A549 (cell line): Measurements from ENCODE around the gene RALA. TPM values are rescaled to one million over a fixed set of nuclear protein-coding genes. Genes with fewer than 3 reads are reported as not detected.

Source experiments
- ATAC-seq, 2 experiments: fragments of 200-7000 bp in 1 of 2; fragments of >200 bp in 1 of 2; cut with Nextera tagmentation in 1 of 2; cut with Tn5 transposase in 1 of 2; 3 replicates each; pipeline versions ENCODE4 v1.8.0 to v1.9.1; 2018 to 2020; ENCODE audit warnings: mild to moderate bottlenecking in 1 of 2, moderate library complexity in 1 of 2
- CTCF ChIA-PET: fragments of 300-600 bp; sonication (Branson Sonifier 250); formaldehyde crosslinking; extraction: SDS; loops from one replicate; lab custom pipeline; 2021; ENCODE audit warnings: antibody characterized with exemption, inconsistent platforms; lab: Yijun Ruan, JAX
- POLR2A ChIA-PET: fragments of 350-600 bp; formaldehyde crosslinking; extraction: SDS; loops from one replicate; lab custom pipeline; 2021; ENCODE audit warnings: antibody characterized with exemption, inconsistent platforms; lab: Yijun Ruan, JAX
- DNase-seq, 2 experiments: peaks; one replicate each; pipeline versions ENCODE4 v3.0.0 to v3.0.0-alpha.2; 2011 to 2016; ENCODE audit warnings: low read depth in 1 of 2, low spot score in 1 of 2
- FAIRE-seq: peaks from 2 replicates; lab custom pipeline; 2011; peaks lifted over from hg19 to GRCh38; lab: Jason Lieb, UNC
- H3K27ac ChIP-seq, 2 experiments: fragments of >200 bp; sonication (Bioruptor Twin); formaldehyde crosslinking; 3 replicates each; pipeline ENCODE4 v1.5.1; 2016 to 2017
- H3K4me1 ChIP-seq: fragments of >200 bp; sonication (Bioruptor Twin); formaldehyde crosslinking; 3 replicates; pipeline ENCODE4 v1.6.1; 2016
- H3K4me2 ChIP-seq: fragments of >200 bp; sonication (Bioruptor Twin); formaldehyde crosslinking; 3 replicates; pipeline ENCODE4 v1.6.1; 2016
- H3K4me3 ChIP-seq: fragments of >200 bp; sonication (Bioruptor Twin); formaldehyde crosslinking; 3 replicates; pipeline ENCODE4 v1.5.1; 2016
- H3K9me3 ChIP-seq: fragments of >200 bp; sonication (Bioruptor Twin); formaldehyde crosslinking; 3 replicates; pipeline ENCODE4 v1.6.1; 2016
- CHD4 ChIP-seq: fragments of 200-600 bp; sonication (generic); IDR thresholded peaks from 2 replicates; pipeline ENCODE4 v1.6.1; 2016; ENCODE audit warnings: antibody characterized with exemption, mild to moderate bottlenecking, borderline replicate concordance
- EHF ChIP-seq: fragments of 250-450 bp; sonication (Bioruptor Pico); IDR thresholded peaks from 2 replicates; pipeline ENCODE4 v1.5.0; 2020; ENCODE audit warnings: mild to moderate bottlenecking
- ESRRA ChIP-seq: fragments of 150-350 bp; IDR thresholded peaks from 2 replicates; pipeline ENCODE4 v1.6.1; 2014; ENCODE audit warnings: mild to moderate bottlenecking, low read length, borderline replicate concordance
- FOSB ChIP-seq: fragments of 250-450 bp; sonication (Bioruptor Pico); IDR thresholded peaks from 2 replicates; pipeline ENCODE4 v1.5.0; 2020; ENCODE audit warnings: mild to moderate bottlenecking, moderate library complexity
- GATA3 ChIP-seq: IDR thresholded peaks from 2 replicates; pipeline ENCODE4 v1.6.1; 2012; ENCODE audit warnings: borderline replicate concordance
- HDAC2 ChIP-seq: fragments of 200-600 bp; sonication (generic); IDR thresholded peaks from 2 replicates; pipeline ENCODE4 v1.6.1; 2016
- HES2 ChIP-seq: fragments of >200 bp; sonication (Bioruptor Twin); formaldehyde crosslinking; IDR thresholded peaks from 2 replicates; pipeline ENCODE4 v1.6.1; 2016
- HMGXB4 ChIP-seq: fragments of 250-450 bp; sonication (Bioruptor Pico); IDR thresholded peaks from 2 replicates; pipeline ENCODE4 v1.5.0; 2021; ENCODE audit warnings: mild to moderate bottlenecking, moderate library complexity, borderline replicate concordance
- JUNB ChIP-seq: fragments of >200 bp; sonication (Bioruptor Twin); formaldehyde crosslinking; IDR thresholded peaks from 2 replicates; pipeline ENCODE4 v1.6.1; 2016
- MAFK ChIP-seq: fragments of 450-650 bp; IDR thresholded peaks from 2 replicates; pipeline ENCODE4 v1.6.1; 2014; ENCODE audit not compliant: partially characterized antibody
- MYC ChIP-seq: IDR thresholded peaks from 2 replicates; pipeline ENCODE4 v1.6.1; 2012; ENCODE audit warnings: mild to moderate bottlenecking, inconsistent platforms, low read length, improper control_type of control experiment, borderline replicate concordance
- NFE2L2 ChIP-seq: fragments of 150-350 bp; conservative IDR thresholded peaks from 2 replicates; pipeline ENCODE4 v1.6.1; 2014; ENCODE audit warnings: low read length
- PHF8 ChIP-seq: fragments of 200-600 bp; sonication (generic); IDR thresholded peaks from 2 replicates; pipeline ENCODE4 v1.6.1; 2016; ENCODE audit warnings: low read depth, mild to moderate bottlenecking, antibody characterized with exemption, moderate library complexity, borderline replicate concordance
- POLR2A ChIP-seq: IDR thresholded peaks from 2 replicates; pipeline ENCODE4 v1.6.1; 2012; ENCODE audit warnings: mild to moderate bottlenecking, low read length
- REST ChIP-seq: fragments of 200-600 bp; sonication (generic); IDR thresholded peaks from 2 replicates; pipeline ENCODE4 v1.6.1; 2016; ENCODE audit warnings: antibody characterized with exemption, mild to moderate bottlenecking, moderate library complexity
- SREBF2 ChIP-seq: fragments of 450-650 bp; IDR thresholded peaks from 2 replicates; pipeline ENCODE4 v1.6.1; 2014; ENCODE audit warnings: mild to moderate bottlenecking, moderate library complexity
- TFCP2L1 ChIP-seq: fragments of 250-450 bp; sonication (Bioruptor Pico); IDR thresholded peaks from 2 replicates; pipeline ENCODE4 v1.5.0; 2021; ENCODE audit warnings: mild to moderate bottlenecking
- ZFP36 ChIP-seq: fragments of 450-650 bp; IDR thresholded peaks from 2 replicates; pipeline ENCODE4 v1.6.1; 2014; ENCODE audit warnings: borderline replicate concordance; ENCODE audit not compliant: partially characterized antibody
- ZSCAN20 ChIP-seq: fragments of 250-450 bp; sonication (Bioruptor Pico); IDR thresholded peaks from 2 replicates; pipeline ENCODE4 v1.8.0; 2022; ENCODE audit warnings: mild to moderate bottlenecking, moderate library complexity
- WGBS: methylation state at CpG from one replicate; pipeline ENCODE4 v1.1.6; 2017; ENCODE audit errors: missing lambda C conversion rate; 5-methylcytosine and 5-hydroxymethylcytosine counted together
- polyA plus RNA-seq, 4 experiments: library from polyadenylated mRNA; depleted of rRNA in 3 of 4; stranded (reverse); fragments of >200 nt; fragmentation: RNase III in 1 of 4; extraction: RNeasy Plus Mini Kit Qiagen cat#74134 plus additional on column Dnase treatment in 1 of 4; gene quantifications; 2 replicates in 3 of 4; 3 replicates in 1 of 4; pipeline ENCODE4 v1.2.3, GENCODE V29; 2011 to 2017

Gene RALA
- polyA plus RNA-seq, 2 of the 4 experiments (the other 2 are of a cell fraction) = 30.1 to 43.7 TPM

- ATAC-seq (no peak), FAIRE-seq (no peak), DNase-seq (no peak)
- H3K4me2 ChIP-seq = no peak overlapping the region
- ChIA-PET POLR2A (no interaction called here), CTCF (interaction anchor here (0.5 to 1.2 kb wide), 2 partner anchors 101 to 129 kb away, joined by 3 to 6 read pairs; no protein-coding TSS in a partner anchor)
- 93% methylated on average over 3 of the region's 3 CpGs for whole genome bisulfite sequencing
- no peak for TF ChIP-seq HDAC2
- no peak for TF ChIP-seq HES2
- no peak for TF ChIP-seq ESRRA
- no peak for TF ChIP-seq MAFK
- no peak for TF ChIP-seq POLR2A
- no peak for TF ChIP-seq CHD4
- TF ChIP-seq HMGXB4 (CRISPR knock-in tag) = no peak
- no peak for TF ChIP-seq EHF (CRISPR knock-in tag)
- no peak for TF ChIP-seq REST
- TF ChIP-seq PHF8 = no peak
- TF ChIP-seq JUNB = no peak
- no peak for TF ChIP-seq GATA3
- no peak for TF ChIP-seq FOSB (CRISPR knock-in tag)
- no peak for TF ChIP-seq ZSCAN20 (CRISPR knock-in tag)
- TF ChIP-seq NFE2L2 = no peak
- TF ChIP-seq TFCP2L1 (CRISPR knock-in tag) = no peak
- no peak for TF ChIP-seq SREBF2
- TF ChIP-seq MYC = no peak
- TF ChIP-seq ZFP36 = no peak
- H3K27ac ChIP-seq = no peak overlapping the region
- no peaks in the 10 kb centered on the region for H3K9me3 ChIP-seq
- no peak overlapping the region for H3K4me3 ChIP-seq
- peaks cover 17% of the 10 kb centered on the region for H3K4me1 ChIP-seq
Observed at GRCh38 chr7:39681887-39682441, 58.6 kb downstream of the RALA start.

GRCh38 chr7:39683216-39683845, 60.0 kb downstream of the RALA start:
- ATAC-seq (peak; percentile 45 to 50; a peak in 3 of 6 replicates), FAIRE-seq (no peak), DNase-seq (peak in 1 of 2 experiments; percentile 2)
- H3K9me3 ChIP-seq = no peaks in the 10 kb centered on the region
- ChIA-PET POLR2A (interaction anchor here (1.0 to 1.5 kb wide), 2 partner anchors 50 to 60 kb away, joined by 3 to 5 read pairs; partner anchors contain the start of gene RALA), CTCF (no interaction called here)
- no peak overlapping the region for H3K4me3 ChIP-seq
- H3K27ac ChIP-seq = peak overlapping the region in 1 of 2 experiments; percentile 15; a peak in 1 of 6 replicates
- H3K4me1 ChIP-seq = peaks cover 17% of the 10 kb centered on the region
- H3K4me2 ChIP-seq = peak overlapping the region; percentile 72
- 46% methylated on average over 2 of the region's 2 CpGs for WGBS
- TF ChIP-seq ESRRA (no peak), EHF (CRISPR knock-in tag) (no peak)
